Tibial nerve (tissue), 4 donors: Measurements from ENCODE around the gene CR1L. TPM values are rescaled to one million over a fixed set of nuclear protein-coding genes. Genes with fewer than 3 reads are reported as not detected.

Experiments used
- DNase-seq, 2 donors: peaks; one replicate each; pipeline ENCODE4 v3.0.0-alpha.2; 2019; ENCODE audit warnings: low spot score in 2 of 2
- H3K27ac ChIP-seq, 4 donors: fragments of 200-600 bp; sonication (generic) in 3 of 4; one replicate each; pipeline ENCODE4 v1.5.1; 2017 to 2019; ENCODE audit warnings: mild to moderate bottlenecking in 1 of 4
- H3K27me3 ChIP-seq, 2 donors: fragments of 200-600 bp; sonication (generic) in 1 of 2; one replicate each; pipeline versions ENCODE4 v1.5.1 to v1.6.0; 2017 to 2019
- H3K36me3 ChIP-seq, 3 donors: fragments of 200-600 bp; sonication (generic); one replicate each; pipeline ENCODE4 v1.5.1; 2018 to 2019
- H3K4me1 ChIP-seq, 4 donors: fragments of 200-600 bp; sonication (generic) in 3 of 4; one replicate each; pipeline ENCODE4 v1.5.1; 2017 to 2019
- H3K4me3 ChIP-seq, 4 donors: fragments of 200-600 bp; sonication (generic) in 3 of 4; one replicate each; pipeline ENCODE4 v1.5.1; 2017 to 2019; ENCODE audit warnings: mild to moderate bottlenecking in 1 of 4, moderate library complexity in 1 of 4
- H3K9me3 ChIP-seq, 4 donors: fragments of 200-600 bp; sonication (generic) in 3 of 4; one replicate each; pipeline ENCODE4 v1.5.1; 2017 to 2019
- CTCF ChIP-seq, 5 experiments: fragments of 200-600 bp in 3 of 5; fragments of 450-650 bp in 2 of 5; sonication (generic) in 3 of 5; IDR thresholded peaks; one replicate each; pipeline ENCODE4 v1.5.1; 2016 to 2019; ENCODE audit warnings: antibody characterized with exemption in 5 of 5, mild to moderate bottlenecking in 3 of 5, moderate library complexity in 2 of 5
- EP300 ChIP-seq, 2 donors: sonication (generic); formaldehyde crosslinking; IDR thresholded peaks; one replicate each; pipeline ENCODE4 v1.6.1; 2017; ENCODE audit warnings: antibody characterized with exemption in 2 of 2, mild to moderate bottlenecking in 1 of 2
- POLR2A ChIP-seq, 2 donors: fragments of 450-650 bp; IDR thresholded peaks; one replicate each; pipeline ENCODE4 v1.6.1; 2017; ENCODE audit warnings: antibody characterized with exemption in 2 of 2, mild to moderate bottlenecking in 2 of 2, moderate library complexity in 2 of 2
- WGBS, 2 donors: methylation state at CpG; one replicate each; pipeline ENCODE4 v1.1.5; 2018; 5-methylcytosine and 5-hydroxymethylcytosine counted together
- total RNA-seq, 4 donors: library from RNA; depleted of rRNA; stranded (reverse); fragments of >200 nt; gene quantifications; one replicate each; pipeline ENCODE4 v1.1.0, GENCODE V29; 2016

The CR1L gene
- total RNA-seq, 4 donors from 2014 or later: 1.0 TPM; not detected in 3

- Histone ChIP-seq H3K36me3 (no peaks in the 10 kb centered on the region), H3K4me3 (no peak overlapping the region), H3K4me1 (no peaks in the 10 kb centered on the region), H3K27ac (no peak overlapping the region), H3K9me3 (no peaks in the 10 kb centered on the region), H3K27me3 (no peaks in the 10 kb centered on the region)
- 82 to 86% methylated on average over 3 of the region's 3 CpGs for WGBS, 2 donors
- TF ChIP-seq POLR2A (IDR thresholded peaks at IDR 0.05) (no peak), CTCF (IDR thresholded peaks at IDR 0.05) (no peak), EP300 (IDR thresholded peaks at IDR 0.05) (no peak)
- DNase-seq: no peak
Observed at GRCh38 chr1:207742850-207743555, 98.1 kb downstream of the CR1L start.

GRCh38 chr1:207744000-207744534 is 99.1 kb downstream of the CR1L start:
- Histone ChIP-seq H3K36me3 (no peaks in the 10 kb centered on the region), H3K27ac (no peak overlapping the region), H3K4me1 (no peaks in the 10 kb centered on the region), H3K9me3 (no peaks in the 10 kb centered on the region), H3K4me3 (no peak overlapping the region), H3K27me3 (no peaks in the 10 kb centered on the region)
- no peak for TF ChIP-seq EP300 (IDR thresholded peaks at IDR 0.05)
- TF ChIP-seq POLR2A (IDR thresholded peaks at IDR 0.05): no peak
- no peak for TF ChIP-seq CTCF (IDR thresholded peaks at IDR 0.05)
- DNase-seq: no peak
- whole genome bisulfite sequencing, 2 donors: 92 to 94% methylated on average over 4 of the region's 4 CpGs

GRCh38 chr1:207745285-207745684 is 100.4 kb downstream of the CR1L start:
- Histone ChIP-seq H3K27ac (no peak overlapping the region), H3K9me3 (no peaks in the 10 kb centered on the region), H3K4me1 (peaks cover 0 to 4% (median 0%) of the 10 kb centered on the region in 4 donors), H3K27me3 (no peaks in the 10 kb centered on the region), H3K36me3 (no peaks in the 10 kb centered on the region), H3K4me3 (no peak overlapping the region)
- no peak for TF ChIP-seq CTCF (IDR thresholded peaks at IDR 0.05)
- no peak for TF ChIP-seq POLR2A (IDR thresholded peaks at IDR 0.05)
- TF ChIP-seq EP300 (IDR thresholded peaks at IDR 0.05): no peak
- no peak for DNase-seq
- WGBS, 2 donors: 47 to 55% methylated on average over 1 of the region's 1 CpG

- peak overlapping the region in 1 of 4 donors; percentile 23 for H3K27ac ChIP-seq
- no peaks in the 10 kb centered on the region for H3K27me3 ChIP-seq
- H3K9me3 ChIP-seq: no peaks in the 10 kb centered on the region
- H3K4me3 ChIP-seq: no peak overlapping the region
- TF ChIP-seq POLR2A (IDR thresholded peaks at IDR 0.05) (no peak), EP300 (IDR thresholded peaks at IDR 0.05) (no peak), CTCF (IDR thresholded peaks at IDR 0.05) (no peak)
- no peak for DNase-seq
- H3K4me1 ChIP-seq: peaks cover 0 to 12% (median under 1%) of the 10 kb centered on the region in 4 donors
- no peaks in the 10 kb centered on the region for H3K36me3 ChIP-seq
- WGBS, 2 donors: 78 to 81% methylated on average over 6 of the region's 6 CpGs
Observed at GRCh38 chr1:207745839-207746767, 101.2 kb downstream of the CR1L start.
